Left lobe of liver (tissue), 2 donors: ENCODE results near the gene GZMM. TPM values are rescaled to one million over a fixed set of nuclear protein-coding genes. Genes with fewer than 3 reads are reported as not detected.

ENCODE experiments used
- ATAC-seq: fragments of 200-7000 bp; cut with Tn5 transposase; one replicate; pipeline ENCODE4 v1.9.1; 2020; ENCODE audit warnings: mild to moderate bottlenecking, moderate library complexity
- DNase-seq: peaks from one replicate; pipeline ENCODE4 v3.0.0-alpha.2; 2020; ENCODE audit warnings: low spot score
- total RNA-seq: library from RNA; stranded (reverse); gene quantifications from one replicate; pipeline ENCODE4 v1.2.1, GENCODE V29; 2021
- donor health status: DM: no; HTN: no; CAD: no; lungs with moderate emphysema.
- donor health status: DM: no; HTN: yes; CAD: no.

The GZMM gene
- total RNA-seq, 1 donor from 2014 or later = 0.33 TPM

- no peak for DNase-seq
- ATAC-seq = no peak
Measured at GRCh38 chr19:594265-594870, 50.5 kb downstream of the GZMM start.

DNA sequence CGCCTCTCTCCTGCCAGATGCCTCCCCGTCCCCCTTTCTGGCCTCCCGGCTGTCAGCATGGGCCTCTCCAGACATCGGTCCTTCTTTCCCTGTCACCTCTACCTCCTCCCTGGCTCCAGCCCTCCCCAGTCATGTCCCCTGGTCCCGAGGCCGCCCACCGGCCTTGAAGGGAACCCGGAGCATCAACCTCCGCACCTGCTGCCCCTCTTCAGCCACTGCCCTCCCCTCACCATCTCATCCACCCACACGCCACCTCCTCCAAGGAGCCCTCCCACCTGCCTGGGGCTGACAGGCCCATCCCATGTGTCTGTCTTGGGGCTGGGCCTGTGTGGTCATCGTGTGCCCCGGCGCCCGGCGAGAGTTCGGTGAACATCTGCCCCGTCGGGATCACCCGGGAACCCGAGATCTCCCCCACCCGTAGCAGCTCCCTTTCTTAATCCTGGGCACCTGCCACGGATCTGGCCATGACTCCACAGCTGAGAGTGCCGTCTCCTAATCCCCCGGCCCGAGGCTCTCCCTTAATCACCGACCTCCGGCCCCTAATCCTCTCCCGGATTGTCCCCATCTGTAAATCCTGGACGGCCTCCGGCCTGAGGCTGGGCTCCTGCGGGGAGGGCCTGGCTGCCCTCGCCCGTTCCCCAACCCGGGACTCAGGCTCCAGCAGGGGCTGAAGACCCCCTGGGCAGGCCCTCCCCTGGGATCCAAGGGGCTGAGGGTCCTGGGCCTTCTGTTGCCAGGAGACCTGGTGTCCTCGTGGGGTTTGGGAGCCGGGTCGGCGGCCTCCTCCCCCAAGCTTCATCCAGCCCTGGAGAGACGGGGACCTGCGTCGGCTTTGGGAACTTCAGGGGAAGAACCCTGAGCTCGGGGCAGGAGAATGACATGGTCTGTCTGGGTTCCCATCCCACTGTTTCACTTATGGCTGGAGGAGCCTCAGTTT is 51.7 kb downstream of the GZMM start:
- no peak for DNase-seq
- no peak for ATAC-seq

- ATAC-seq = no peak
- DNase-seq = no peak
Measured at GRCh38 chr19:596263-596655, 52.4 kb downstream of the GZMM start.

DNA sequence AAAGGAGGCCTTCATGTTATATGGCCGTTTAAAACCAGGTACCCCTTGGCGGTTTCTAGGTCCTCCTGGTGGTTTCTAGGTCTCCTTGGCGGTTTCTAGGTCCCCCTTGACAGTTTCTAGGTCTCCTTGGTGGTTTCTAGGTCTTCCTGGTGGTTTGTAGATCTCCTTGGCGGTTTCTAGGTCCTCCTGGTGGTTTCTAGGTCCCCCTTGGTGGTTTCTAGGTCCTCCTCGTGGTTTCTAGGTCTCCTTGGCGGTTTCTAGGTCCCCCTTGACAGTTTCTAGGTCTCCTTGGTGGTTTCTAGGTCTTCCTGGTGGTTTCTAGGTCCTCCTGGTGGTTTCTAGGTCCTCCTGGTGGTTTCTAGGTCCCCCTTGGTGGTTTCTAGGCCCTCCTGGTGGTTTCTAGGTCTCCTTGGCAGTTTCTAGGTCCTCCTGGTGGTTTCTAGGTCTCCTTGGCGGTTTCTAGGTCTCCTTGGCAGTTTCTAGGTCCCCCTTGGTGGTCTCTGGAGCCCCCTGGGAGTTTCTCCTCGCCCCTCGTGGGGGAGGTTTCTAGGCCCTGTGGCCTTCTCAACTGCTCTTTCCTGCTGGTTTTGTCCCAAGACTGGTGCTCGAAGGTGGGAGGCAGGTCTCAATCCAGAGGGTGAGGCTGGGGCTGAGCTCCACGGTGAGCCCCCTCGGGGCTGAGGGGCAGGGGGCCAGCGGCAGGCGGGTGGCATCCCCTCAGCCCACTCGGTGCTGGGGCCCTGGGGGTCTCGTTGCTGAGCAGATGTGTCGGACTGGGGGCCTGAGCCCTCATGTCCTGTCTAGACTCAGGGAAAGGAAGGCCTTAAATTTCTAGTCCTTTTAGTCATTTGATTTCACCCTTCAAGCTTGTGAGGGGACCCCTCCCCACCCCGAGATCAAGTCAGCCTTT is 53.8 kb downstream of the GZMM start:
- DNase-seq (no peak), ATAC-seq (no peak)

Other genes with a start within 250 kb of the GZMM start
- 4.6 TPM for gene MIER2, start 199.3 kb upstream of the GZMM start, total RNA-seq
- 0.33 TPM for gene C2CD4C, start 134.9 kb upstream of the GZMM start, total RNA-seq
- 57.8 TPM for gene SHC2, start 83.0 kb upstream of the GZMM start, total RNA-seq
- gene MADCAM1, start 47.6 kb upstream of the GZMM start, total RNA-seq = 0.53 TPM
- 10.4 TPM for gene TPGS1, start 36.6 kb upstream of the GZMM start, total RNA-seq
- 53.5 TPM for gene CDC34, start 12.3 kb upstream of the GZMM start, total RNA-seq
- gene BSG, start 28.5 kb downstream of the GZMM start, total RNA-seq = 98.2 TPM
- gene HCN2, start 45.8 kb downstream of the GZMM start, total RNA-seq = 0.30 TPM
- 51.8 TPM for gene POLRMT, start 89.5 kb downstream of the GZMM start, total RNA-seq
- 0.30 TPM for gene FGF22, start 95.8 kb downstream of the GZMM start, total RNA-seq
- gene RNF126, start 119.2 kb downstream of the GZMM start, total RNA-seq = 22.2 TPM
- 4.3 TPM for gene FSTL3, start 132.3 kb downstream of the GZMM start, total RNA-seq
- not detected for gene PRSS57, start 151.4 kb downstream of the GZMM start, total RNA-seq
- 6.6 TPM for gene PALM, start 164.9 kb downstream of the GZMM start, total RNA-seq
- 0.18 TPM for gene MISP, start 207.1 kb downstream of the GZMM start, total RNA-seq